GM18520 (cell line): ENCODE measurements around the gene MOK.

ENCODE experiments used
- ATAC-seq: cut with Tn5 transposase; IDR thresholded peaks from one replicate; pipeline ENCODE4 v1.9.1; 2021; ENCODE audit not compliant: unreplicated experiment

Gene MOK

GRCh38 chr14:102285106-102285505 is 19.9 kb downstream of the MOK start:
- ATAC-seq = no peak

GRCh38 chr14:102283631-102284129 is 21.3 kb downstream of the MOK start:
- no peak for ATAC-seq

GRCh38 chr14:102282751-102283465 is 22.1 kb downstream of the MOK start:
- ATAC-seq = no peak

- no peak for ATAC-seq
These were observed 24.5 kb downstream of the MOK start for GRCh38 chr14:102280376-102280962.

- no peak for ATAC-seq
These were observed 25.1 kb downstream of the MOK start for GRCh38 chr14:102279688-102280348.

GRCh38 chr14:102279282-102279681 is 25.7 kb downstream of the MOK start:
- no peak for ATAC-seq

- no peak for ATAC-seq
These were observed 26.4 kb downstream of the MOK start for GRCh38 chr14:102278631-102278935.

GRCh38 chr14:102277874-102278630 is 26.9 kb downstream of the MOK start:
- no peak for ATAC-seq

GRCh38 chr14:102275866-102276265 is 29.1 kb downstream of the MOK start:
- ATAC-seq = no peak

- ATAC-seq = no peak
These were observed 32.6 kb downstream of the MOK start for GRCh38 chr14:102272392-102272791.

GRCh38 chr14:102264775-102265174 is 40.2 kb downstream of the MOK start:
- ATAC-seq = no peak

GRCh38 chr14:102264355-102264754 is 40.6 kb downstream of the MOK start:
- no peak for ATAC-seq

GRCh38 chr14:102262929-102263462 is 42.0 kb downstream of the MOK start:
- no peak for ATAC-seq

- no peak for ATAC-seq
These were observed 46.8 kb downstream of the MOK start for GRCh38 chr14:102258136-102258535.

GRCh38 chr14:102256716-102257115 is 48.2 kb downstream of the MOK start:
- no peak for ATAC-seq

- ATAC-seq = no peak
These were observed 49.4 kb downstream of the MOK start for GRCh38 chr14:102255401-102256190.

GRCh38 chr14:102252834-102253801 is 51.8 kb downstream of the MOK start:
- no peak for ATAC-seq

GRCh38 chr14:102251161-102251560 is 53.8 kb downstream of the MOK start:
- no peak for ATAC-seq

- ATAC-seq = no peak
These were observed 54.3 kb downstream of the MOK start for GRCh38 chr14:102250636-102251035.
